NCI-H2029 treated with DMSO at 0.1 percent for 48 hours (cell line): Measurements from ENCODE around the gene JADE1.

ENCODE experiments used
- DNase-seq: peaks from one replicate; lab custom pipeline; 2025; lab: John Stamatoyannopoulos, UW

JADE1 gene

DNA sequence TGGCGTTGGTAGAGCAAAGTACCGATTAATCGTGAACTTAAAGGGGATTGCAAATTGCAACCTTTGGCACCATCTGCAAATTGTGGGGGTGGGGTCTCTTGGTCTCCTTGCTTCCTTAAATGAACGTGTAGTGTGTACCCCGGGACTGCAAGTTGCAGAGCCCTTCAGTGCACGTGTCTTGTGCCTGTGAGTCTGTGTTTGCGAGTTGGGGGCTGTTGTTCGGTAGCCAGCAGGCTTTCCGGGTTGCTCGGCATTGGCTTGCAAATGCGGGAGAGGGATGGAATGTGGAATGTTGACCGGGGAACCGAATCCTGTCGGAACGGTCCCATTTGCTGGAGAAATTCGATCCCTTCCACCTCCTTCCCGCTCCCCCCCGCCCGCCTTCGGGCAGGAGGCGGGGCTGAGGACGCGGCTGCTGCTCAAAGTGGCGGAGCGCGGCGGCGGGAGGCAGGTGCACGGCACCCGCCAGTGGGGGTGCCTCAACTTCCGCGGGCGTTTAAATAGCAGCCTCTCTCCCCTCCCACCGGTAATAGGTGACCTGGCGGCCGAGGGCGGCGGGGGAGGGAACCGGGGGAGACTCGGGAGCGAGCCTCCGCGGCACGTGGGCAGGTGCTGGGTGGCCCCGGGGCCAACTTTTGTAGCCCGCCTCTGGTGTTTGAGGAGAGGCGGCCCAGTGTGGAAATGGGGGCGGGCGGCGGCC is 1.5 kb downstream of the JADE1 start:
- peak; percentile 72 for DNase-seq

DNA sequence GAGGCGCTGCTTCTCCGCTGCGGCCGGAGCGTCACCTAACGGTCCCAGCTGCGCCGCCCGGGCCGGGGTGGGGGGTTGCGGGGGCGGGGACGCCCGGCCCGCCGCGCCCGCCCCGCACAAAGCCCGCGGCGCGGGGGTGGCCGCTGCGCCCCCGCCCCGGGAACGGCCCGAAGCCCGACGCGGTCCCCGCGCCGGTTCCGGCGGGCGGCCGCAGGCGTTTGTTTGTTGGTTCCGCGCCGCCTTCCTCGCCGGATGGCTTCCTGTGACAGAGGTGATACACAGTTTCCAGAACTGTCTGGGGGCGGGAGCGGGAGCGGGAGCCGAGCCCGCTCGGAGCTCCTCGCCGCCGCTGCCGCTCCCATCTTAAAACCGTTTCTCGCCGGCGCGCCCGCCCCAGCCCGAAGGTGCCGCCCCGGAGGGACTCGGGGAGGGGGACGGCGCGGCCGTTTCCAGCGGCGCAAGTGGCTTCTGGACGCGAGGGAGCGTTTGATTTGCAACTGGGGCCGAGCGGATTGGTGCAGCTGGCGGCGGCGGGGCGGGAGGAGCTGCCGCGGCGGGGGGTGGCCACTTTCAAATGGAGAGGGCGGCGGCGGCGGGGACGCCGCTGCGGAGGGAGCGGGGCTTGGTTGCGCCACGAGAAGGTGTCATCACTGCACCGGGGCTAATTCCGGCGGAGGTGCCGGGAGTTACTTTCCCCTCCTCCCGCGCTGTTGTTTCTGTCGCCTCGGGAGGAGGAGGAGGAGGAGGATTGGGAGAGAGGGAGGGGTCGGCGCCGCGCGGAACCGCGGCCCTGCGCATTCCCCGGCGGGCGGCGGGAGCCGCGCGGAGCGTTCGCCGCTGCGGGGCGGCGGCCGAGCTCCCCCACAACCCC is 2.3 kb downstream of the JADE1 start:
- DNase-seq: peak; percentile 59

DNA sequence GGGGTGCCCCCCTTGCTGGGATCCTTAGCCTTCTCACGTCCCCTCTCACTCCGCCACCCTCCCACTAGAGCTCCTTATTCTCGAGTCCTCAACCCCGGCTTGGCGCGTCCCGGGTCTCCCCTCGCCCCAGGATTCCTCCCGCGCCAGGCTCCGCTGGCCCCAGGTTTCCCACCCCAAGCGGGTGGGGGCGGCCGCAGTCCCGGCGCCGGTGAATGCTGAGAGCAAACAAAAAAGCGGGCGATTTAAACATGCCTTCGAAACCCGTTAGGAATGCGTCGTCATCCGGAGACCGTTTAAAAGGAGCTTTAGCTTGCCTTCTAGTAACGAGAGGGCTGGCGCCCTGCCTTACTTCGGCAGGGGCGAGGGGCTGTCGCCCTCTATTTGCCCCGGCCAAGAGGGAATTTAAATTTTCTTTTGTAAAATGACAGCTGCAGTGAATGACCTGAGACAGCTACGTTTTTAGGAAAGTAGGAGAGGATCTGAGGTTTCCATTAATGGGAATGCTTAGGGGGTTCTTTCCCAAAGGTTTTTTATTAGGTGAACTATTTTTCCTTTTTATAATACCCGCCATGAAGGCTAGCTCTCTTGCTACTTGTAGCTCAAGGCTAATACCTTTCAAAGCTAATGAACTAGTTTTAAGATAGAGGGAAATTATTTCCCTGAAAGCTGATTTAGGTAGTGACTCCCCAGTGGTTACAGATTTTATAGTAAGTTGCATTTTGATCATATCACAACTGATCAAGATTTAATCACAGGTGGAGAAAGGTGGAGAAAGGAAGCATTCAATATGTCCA is 3.1 kb downstream of the JADE1 start:
- DNase-seq: peak; percentile 34

DNA sequence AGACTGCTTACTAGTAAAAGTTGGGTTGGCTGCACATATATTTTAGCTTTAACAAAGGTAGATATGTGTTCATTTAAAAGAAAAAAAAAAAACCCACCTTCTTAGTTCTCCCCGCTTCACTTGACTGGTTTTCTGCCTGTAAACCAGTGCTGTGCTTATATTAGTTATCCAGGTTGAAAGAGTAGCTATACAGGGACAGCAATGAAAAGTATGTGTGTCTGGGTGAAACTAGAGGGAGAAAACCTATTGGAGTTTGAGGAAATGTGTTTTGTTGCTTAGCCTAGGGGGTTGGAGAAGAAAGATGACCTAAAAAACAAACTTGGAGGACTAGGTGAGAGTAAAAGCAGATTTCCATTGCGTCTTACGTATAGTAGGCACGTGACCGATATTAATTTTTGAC is 4.5 kb downstream of the JADE1 start:
- no peak for DNase-seq

DNA sequence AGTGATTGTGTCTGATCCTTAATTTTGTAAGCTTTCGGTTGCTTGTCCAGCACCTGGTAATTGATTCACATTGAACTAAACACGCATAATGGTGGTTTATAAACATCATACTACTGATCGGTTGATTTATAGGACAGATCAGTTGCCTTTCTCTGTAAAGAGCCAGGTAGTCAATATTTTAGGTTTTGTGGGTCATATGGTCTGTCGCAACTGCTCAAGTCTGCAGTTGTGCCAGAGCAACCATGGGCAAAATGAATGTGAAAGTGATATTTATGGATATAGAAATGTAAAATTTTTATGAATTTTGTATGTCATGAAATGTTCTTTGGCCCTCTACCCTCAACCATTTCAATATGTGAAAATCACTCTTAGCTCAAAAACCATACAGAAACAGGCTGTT is 8.9 kb downstream of the JADE1 start:
- no peak for DNase-seq

DNA sequence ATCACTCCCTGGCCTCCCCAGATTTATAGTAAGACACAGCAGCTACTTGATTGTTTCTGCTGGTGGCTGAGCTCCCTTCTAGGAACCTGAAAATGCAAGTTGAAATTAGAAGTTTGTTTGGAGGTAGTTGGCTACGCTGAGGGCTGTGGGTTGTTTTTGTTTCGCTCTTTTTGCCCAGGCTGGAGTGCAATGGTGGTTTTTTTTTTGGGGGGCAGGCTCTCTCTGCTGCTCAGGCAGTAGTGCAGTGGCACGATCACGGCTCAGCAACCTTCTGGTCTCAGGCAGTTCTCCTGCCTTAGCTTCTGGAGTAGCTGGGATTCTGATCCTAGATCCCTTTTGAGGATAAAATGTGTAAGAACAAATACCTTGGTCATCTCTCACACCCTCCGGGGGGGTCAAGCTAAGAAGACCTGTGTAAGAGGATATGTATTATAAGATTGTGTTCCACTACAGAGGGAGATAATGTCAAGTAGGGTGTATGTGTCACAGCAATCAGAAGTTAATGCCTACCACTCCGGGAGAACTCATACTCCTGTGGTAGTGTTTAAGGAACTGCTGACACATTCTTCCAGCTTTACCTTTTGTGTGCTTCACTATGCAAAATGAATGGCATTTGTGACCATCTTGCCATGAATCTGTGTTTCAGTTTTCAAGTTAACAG is 9.7 kb downstream of the JADE1 start:
- no peak for DNase-seq

DNA sequence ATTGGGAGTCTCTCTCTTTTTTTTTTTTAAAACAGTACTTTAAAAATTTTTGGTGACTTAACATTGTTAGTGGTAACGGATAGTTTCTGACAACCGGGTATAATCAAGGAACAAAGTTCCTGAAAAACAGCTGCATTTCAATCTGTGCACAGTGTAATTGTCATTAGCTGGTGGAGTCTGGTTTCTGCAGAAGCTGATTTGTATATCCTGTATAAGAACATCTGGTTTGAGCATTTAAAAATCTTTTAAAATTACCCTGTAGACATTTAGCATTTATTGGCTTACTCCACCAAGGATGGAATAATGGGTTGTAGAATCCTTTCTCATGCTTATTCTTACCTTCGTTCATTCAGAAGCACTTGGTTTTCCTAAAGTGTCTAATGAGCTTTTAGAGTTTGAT is 11.2 kb downstream of the JADE1 start:
- DNase-seq: no peak

DNA sequence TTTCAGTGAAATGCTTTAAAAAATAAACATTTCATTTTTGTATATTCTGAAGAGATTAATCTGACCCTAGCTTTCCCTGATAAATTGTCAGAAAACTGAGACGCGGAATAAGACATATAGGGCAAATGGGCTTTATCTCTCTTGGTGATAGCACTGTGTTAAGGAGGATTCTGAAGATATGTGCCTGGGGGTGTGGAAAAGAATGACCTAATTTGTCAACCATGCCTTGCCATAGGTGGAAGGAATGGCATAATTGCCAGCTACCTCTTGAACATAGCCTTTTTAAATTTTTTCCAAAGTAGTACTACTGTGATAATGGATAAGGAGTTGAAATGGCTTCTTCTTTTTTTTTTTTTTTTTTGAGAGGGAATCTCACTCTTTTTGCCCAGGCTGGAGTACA is 11.7 kb downstream of the JADE1 start:
- DNase-seq: no peak

DNA sequence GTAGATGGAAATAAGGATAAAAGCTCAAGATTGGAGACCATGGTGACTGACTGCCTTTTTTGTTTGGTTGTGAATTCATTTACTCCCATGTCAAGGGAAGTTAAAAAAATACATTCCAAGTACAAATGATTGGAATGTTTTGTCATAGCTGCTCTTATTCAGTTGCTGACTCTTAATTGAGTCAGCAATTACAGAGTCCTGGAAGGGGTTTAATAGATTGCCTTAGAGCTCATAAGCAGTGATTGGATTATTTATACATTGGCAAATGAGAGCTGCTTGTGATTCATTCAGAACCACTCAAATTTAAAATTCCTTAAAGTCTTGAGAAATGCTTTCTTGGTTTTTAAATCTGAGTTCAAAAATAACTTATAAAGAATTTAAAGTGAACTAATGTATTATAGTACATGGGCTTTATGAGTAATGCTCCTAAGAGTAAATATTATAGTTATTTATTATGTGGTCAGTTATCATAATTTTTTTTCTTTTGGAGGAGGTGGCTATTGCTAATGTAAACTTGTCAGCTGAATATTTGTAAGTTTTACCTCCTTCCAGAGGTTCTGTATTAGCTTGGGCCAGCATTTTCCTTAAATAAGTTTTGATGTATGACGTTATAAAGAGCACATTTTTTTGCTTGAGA is 13.6 kb downstream of the JADE1 start:
- DNase-seq: no peak

DNA sequence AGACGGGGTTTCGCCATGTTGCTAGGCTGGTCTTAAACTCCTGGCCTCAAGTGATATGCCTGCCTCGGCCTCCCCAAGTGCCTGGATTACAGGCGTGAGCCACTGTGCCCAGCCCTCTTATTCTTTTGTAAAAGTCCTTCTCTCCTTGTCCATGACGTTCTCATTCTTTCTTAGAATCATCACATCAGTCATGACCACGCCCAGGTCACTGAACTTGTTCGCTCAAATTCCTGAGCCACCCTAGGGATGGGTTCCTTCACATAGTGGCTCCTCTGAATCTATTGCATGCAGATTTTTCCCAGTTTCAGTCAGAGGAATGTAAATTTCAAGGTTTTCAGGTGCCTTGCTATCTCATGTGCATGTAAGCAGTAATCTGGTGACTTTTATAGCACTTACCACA is 15.7 kb downstream of the JADE1 start:
- DNase-seq: no peak

DNA sequence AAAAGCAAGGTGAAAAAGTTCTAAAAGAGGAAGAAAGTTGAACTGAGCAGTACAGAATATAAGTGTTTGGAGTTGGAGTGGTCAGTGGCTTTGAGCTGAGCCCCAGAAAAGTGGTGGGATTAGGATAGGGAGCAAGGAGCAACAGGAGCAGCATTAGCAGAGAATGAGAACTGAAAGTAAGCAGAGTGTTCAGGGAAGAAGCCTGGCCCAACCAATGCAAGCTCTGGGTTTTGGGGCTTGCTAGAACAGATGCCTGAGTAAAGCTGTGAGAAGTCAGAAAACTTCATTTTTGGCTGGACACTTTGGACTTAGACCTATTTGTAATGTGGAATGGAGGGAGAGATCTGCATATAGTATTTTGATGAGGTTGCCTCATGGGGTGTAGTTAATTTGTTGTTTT is 17.8 kb downstream of the JADE1 start:
- DNase-seq: no peak

DNA sequence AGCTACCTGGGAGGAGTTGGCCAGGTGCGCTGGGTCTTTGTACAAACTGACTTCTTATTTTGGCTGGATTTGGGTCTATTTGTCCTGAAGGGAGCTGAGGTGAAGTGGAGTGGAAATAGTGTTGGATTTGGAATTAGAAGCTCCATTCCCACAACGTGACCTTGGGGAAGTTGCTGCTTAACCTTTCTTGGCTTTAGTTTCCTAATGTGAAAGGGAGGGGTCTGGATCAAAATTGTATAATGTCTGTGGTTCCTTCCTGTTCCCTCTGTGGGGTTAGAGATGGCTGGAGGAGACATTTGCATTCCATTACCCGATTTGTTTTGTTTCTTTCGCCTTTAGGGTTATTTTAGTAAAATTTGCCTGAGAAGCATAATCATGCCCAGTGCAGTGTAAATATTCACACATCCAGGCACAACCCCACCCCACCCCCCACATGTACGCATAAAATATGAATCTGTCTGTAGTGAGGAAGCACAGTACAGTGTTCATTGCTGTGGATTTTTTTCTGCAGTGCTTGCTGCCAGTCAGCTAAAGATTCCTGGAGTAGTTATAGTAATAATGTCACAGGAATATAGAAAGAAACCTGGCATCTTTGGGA is 21.5 kb downstream of the JADE1 start:
- no peak for DNase-seq

DNA sequence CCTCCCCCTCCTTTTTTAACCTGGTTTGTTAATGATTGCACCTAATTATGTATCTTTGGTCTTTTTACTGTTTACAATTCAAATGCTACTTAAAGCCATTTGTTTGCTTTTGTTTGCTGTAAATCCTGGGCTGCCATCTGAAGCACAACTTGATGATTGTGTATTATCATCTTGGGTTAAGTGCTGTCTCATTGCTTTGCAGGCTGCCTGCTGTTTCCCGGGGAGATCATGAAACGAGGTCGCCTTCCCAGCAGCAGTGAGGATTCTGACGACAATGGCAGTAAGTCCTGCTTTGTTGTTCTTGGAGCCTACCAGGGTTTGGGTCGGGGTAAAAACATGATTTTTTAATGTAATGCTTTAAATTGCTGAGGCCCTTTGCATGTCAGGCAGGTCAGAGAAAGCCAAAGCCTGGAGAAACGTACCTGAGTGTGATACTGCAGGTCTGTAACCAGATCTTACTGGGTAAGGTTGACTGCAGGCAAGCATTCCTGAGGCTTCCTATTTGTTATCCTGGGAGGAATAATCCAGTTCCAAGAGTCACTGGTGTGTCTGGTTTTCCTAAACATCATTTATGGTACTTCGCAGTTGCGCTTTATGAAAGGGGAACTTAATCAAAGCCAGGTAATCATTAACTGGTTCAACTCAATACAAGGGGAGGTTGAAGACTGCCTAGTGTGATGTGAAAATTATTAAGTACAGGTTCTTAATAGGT is 22.2 kb downstream of the JADE1 start:
- DNase-seq: peak; percentile 38

DNA sequence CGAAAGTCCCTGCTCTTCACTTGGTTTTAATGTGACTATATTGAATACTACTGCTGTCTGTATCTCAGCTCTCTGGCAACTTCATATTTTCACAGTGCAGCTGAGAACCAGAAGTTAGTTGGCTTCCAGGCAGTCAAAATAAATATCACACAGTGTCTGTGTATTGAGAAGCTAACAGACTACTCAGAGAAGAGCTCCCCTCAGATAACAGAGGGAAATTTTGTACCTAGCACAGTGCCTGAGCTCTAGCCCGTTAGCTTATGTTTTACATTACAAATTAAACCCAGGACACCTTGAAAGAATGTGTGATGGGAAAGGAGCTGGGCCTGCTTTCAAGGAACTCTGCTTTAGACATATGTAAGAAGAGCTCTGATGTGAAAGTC is 22.7 kb downstream of the JADE1 start:
- DNase-seq: no peak

DNA sequence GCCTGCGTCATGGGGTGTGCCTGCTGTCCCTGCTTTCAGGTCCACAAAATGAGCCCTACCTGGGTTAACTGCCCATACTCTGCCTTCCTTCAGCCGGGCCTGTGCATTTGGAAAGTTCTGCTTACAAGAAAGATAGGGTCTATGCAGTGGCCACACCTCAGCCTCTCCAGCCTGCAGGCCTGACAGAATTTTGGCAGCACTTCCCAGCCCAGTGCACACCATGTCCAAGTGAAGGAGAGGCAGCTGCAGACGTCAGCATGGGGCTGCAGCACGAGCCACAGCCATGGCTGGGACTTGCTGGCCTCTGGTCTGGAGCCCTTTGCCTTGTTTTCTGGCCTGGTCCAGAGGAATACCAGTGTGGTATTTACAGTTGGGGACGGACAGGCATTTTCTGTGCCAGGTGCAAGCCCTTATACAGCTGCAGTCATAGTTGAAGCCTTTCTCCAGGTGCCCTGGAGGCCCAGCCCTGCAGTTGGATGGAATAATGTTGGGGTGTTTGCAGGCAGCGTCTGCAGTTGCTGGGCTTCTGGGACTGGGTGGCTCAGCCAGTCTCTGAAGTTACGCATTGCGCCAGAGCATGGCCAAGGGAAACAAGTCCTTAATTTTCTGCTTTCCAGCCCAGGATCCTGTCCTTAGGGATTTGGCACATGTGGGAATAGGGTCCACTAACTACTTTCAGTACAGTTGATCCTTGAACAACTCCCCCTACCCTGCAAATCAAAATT is 26.2 kb downstream of the JADE1 start:
- DNase-seq: no peak

DNA sequence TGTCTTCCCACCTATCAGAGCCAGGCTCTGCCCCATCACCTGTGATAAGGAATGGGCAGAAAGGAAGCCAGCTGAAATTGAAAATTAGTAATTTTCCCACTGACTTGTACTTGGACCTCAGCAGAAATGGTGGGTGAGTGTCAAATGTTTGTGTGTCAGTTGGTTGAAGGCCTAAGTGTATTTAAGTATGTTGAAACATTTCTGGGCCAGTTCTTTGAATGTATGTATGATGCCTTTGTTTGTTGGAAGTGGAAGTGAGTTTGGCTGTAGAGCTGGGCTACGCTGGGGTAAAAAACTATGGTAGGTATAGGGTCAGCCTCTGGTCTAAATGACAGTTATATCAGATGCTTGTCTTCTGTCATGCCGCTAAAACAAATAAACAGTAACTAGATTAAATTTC is 27.7 kb downstream of the JADE1 start:
- no peak for DNase-seq

DNA sequence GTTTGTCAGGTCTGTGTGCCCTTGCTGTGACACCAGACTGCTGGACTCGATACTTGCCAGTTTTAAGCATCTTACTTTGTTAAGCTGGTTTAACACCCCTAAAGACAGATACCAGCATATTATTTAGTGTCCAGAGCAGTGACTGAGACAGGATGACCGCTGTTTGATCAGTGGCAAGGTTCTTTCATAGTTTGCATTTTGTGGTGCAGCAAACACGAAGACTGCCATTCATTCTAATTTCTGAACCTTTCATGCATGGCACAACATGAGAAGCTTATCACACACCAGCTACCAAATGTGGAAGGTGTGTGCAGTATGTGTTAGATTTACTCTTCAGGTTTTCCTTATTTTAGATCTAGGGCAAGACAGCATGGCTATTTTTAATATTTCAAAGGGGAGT is 28.2 kb downstream of the JADE1 start:
- no peak for DNase-seq

DNA sequence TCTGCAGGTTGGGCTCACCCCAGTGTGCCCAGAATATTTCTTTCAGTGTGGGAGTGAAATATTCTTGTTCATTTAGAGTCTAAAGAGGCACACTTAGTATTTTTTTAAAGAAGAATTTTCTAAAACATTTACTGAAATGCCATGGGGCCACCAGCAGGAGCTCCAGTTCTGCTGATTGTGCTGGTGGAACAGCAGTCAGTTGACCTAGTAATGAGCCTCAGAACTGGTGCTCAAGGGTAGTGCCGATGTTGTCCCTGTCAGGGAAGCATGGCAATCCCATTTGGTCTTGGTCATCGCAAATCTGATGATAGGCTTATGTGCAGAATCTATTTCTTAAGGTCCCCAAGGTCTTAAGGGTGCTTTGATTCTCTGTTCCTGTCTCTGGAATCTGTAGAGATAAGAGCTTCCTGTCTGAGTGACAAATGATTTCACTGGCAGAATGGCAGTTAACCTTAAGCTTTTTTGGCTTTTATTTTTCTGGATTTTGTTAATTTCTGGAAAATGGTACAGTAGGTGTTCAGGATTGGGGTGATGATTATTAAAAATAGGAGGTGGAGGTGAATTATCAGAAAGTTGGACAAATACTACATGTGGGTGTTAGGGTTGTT is 31.3 kb downstream of the JADE1 start:
- no peak for DNase-seq

DNA sequence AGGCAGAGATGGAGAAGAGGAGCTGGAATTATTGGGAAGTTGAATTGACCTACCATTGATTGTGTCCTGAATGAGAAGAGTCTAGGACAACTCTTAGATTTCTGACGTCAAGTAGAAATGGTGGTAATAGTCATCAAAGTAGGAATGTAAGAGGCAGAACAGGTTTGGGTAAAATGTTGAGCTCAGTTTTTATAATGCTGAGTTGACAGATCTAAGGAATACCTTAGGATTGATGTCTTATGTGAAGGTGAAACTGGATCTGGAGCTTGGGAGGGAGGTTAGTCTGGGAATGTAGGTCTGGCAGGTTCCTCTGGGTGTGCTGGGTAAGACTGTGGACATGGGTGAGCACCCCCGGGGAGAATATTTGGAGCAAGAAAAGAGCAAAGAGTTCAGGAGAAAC is 31.9 kb downstream of the JADE1 start:
- DNase-seq: no peak

DNA sequence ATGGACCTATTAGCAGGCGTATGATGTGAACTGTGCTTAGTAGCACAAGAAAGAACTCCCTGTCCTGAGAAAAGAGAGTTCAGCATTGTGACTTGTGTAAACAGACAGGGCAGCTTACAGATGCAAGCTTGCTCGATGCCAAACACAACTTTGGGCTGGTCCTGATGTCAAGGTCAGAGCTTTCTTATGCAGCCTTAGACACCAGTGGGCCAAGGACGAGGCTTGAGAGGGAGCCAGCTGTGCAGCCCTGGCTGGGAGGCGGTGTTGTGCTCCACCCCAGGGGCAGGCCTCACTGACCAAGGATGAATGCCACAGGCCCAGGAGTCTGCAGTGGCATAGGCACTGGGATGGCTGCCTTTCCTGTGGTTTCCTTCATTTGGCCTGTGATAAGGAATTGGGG is 35.4 kb downstream of the JADE1 start:
- no peak for DNase-seq
